ENCODE data around the gene ZNF688.
"Not testable (repeated sequence)": the region's sequence is repeated elsewhere in the genome, so short reads cannot be mapped to it uniquely, and the experiment has no call there.

The ZNF688 gene

DNA sequence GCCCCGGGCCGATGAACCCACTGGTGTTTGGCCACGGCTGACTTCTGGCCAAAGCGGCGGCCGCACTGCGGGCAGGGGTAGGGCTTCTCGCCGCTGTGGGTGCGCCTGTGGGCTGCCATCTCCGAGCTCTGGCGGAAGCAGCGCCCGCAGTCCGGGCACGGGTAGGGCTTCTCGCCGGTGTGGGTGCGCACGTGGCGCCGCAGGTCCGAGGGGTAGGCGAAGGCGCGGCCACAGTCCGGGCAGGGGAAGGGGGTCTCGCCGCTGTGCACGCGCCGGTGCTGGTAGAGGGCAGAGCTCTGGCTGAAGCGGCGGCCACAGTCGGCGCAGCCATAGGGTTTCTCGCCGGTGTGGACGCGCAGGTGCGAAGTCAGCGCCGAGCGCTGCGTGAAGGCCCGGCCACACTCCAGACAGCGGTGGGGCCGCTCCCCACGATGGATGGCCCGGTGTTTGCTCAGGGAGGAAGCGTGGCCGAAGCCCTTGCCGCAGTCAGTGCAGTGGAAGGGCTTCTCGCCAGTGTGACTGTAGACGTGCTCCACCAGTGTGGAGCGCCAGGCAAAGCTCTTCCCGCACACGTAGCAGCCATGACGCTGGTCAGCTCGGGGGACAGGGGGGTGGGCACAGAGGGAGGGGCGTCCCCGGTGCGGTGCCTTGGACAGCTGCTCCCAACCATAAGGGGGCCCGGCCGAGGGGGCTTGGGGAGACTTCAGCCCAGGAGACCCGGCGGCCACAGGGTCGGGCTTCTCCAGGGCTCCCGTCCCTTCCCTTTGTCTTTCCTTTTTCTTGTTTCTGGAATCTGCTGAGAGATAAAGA lies 16.0 kb downstream of the ZNF688 start:
- no peak for DNase-seq

DNA sequence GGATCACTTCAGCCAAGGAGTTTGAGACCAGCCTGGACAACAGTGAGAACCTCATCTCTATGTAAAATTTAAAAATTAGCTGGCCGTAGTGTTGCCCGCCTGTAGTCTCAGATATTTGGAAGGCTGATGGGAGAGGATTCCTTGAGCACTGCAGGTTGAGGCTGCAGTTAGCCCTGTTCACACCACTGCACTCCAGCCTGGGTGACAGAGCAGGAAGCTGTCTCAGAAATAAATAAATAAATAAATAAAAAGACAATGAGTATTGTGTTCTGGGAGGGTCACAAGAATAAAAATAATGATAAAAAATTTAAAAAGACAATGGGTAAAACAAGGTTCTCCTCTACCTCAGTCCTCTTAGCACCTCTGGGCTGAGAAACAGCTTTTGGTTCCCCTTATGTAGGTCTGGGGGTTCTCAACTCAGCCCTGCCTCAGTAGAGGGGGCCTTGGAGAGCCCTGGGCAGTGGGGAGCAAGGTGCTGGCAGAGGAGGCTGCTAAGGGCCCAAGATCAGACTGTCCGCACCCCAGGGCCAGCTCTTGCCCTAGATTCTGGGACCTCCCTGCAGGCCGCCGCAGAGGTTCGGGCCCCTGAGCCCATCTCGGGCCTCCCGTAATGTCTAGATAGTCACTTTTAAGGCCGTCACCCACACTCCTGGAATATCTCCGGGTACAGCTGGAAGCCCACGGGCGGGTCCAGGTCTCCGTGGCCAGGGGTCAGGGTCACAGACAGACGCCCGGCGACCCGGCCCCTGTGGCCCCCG lies 16.8 kb downstream of the ZNF688 start:
- DNase-seq = no peak

DNA sequence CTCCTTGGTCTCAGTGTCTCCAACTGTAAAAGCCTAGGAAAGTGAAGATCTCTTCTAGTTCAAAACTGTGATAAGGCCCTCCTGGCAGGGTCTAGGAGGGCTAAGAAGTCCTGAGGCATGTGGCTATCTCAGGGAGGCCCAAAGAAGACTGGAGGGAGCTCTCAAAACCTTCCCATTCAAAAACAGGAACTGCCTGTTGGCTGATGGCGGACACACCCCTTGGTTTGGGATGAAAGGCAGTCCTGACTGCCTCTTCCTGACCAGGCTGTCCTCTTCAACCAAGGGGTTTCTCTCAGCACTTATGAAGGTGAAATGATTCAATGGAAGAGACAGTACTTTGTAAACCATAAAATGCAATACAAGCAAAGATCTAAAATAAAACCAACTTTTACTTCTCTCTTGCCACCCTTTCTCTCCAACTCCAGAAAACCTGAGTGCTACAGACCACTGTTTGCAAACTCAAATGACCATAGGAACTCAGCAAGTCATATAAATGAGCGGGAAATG lies 18.1 kb downstream of the ZNF688 start:
- no peak for DNase-seq

DNA sequence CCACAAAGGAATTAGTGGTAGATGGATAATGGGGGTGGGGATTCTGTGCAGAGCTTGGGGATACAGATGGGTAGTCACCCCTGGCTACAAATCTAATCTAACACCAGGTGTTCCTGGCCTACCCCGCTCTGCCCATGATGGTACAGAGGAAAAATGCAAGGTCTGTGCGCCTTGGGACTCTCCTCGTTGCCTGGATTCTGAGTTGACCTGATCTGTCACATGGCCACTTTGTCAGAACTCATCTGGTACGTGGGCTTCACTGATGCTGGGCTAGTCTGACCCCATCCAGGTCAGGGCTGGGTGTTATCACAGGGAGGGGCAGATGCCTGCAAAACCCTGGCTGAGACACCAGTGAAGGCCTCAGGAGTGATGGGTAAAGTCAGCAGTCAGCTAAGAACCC lies 18.6 kb downstream of the ZNF688 start:
- no peak for DNase-seq

DNA sequence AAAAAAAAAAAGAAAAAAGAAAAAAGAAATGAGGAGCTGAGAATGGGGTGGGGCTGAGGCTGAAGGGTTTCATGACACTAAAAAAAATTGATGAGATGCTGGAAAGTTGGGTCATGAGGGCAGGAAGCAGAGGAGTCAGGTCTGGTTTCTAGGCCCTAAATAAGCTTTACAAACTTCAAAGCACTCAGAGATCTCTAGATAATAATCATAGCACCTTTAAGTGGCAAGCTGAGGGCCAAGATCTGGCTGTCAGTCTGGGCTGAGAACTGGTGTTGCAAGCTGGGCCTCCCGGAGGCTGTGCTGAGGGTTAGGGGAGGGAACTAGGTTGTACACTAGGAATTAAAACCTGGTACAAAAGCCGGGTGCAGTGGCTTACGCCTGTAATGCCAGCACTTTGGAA lies 19.7 kb downstream of the ZNF688 start:
- no peak for DNase-seq

DNA sequence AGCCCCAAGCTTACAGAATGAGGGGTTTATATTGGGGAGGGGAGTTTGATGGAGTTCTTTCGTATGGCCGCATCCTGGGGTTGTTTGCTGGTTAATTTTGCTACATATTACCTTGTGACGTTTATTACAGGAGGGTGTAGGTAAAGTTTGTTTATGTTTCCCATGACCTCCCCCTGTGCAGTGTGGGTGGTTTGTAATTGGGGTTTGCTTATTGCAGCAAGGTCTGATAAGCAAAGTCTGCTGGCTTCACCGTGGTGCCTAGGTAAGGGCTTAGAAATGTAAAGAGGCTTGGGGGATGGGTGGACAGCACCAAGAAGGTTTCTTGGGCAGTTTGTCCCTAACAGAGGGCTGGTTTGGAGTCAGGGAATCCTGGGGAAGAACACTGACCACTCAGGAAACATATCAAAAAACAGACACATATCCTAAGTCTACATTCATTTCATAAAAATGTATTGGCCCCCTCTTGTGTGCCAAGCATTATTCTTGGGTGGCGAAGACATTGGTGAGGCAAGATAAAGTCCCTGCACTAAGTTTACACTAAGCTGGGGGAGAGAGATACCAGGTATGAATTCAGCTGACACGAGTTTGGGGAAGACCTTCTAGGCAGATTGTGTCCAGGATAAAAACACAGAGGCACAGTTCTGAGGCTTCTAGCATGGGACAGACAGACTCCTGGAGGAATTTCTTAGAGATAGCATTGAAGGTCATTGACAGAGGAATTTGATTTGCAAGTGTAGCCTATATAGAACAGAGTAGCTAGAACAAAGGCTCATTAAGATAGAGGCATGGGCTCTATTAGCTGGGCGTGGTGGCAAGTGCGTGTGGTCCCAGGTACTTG lies 22.9 kb downstream of the ZNF688 start:
- DNase-seq = no peak

DNA sequence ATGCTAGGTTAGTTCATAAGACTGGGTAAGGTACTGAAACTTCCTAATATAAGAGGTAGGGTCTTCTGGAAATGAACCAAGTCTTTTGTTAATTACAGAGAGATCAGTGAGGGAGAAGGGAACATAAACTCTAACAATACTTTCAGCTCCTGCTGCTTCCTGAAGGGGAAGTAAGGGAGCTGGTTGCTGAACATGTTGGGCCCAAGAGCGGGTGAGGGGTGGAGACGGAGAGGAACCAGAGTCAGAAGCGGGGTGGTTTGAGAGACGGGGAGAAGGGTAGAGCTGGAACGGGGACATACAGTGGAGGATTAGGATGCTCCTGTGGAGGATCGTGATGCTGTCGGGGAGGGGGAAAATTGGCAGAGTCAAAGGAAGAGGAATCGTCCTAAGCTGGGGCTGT lies 25.4 kb downstream of the ZNF688 start:
- no peak for DNase-seq

DNA sequence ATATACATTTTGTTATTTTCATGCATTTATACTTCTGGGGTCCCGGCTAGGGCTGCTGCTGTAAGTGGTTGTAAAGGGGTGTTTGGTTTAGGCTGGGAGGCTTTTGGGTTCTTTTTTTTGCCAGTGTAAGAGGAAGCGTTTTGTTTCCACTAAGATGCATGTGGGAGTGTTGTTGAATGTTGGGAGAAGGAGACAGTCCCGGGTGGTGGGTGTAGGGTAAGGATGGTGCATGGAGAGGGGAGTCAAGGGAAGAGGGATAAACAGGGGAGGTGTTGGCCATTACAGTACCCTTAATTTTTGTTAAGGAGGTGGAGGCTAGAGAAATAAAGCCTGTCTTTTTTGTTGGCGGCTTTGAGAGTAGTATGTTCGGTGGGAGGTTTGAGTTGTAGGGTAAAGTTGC lies 28.4 kb downstream of the ZNF688 start:
- DNase-seq = no peak

DNA sequence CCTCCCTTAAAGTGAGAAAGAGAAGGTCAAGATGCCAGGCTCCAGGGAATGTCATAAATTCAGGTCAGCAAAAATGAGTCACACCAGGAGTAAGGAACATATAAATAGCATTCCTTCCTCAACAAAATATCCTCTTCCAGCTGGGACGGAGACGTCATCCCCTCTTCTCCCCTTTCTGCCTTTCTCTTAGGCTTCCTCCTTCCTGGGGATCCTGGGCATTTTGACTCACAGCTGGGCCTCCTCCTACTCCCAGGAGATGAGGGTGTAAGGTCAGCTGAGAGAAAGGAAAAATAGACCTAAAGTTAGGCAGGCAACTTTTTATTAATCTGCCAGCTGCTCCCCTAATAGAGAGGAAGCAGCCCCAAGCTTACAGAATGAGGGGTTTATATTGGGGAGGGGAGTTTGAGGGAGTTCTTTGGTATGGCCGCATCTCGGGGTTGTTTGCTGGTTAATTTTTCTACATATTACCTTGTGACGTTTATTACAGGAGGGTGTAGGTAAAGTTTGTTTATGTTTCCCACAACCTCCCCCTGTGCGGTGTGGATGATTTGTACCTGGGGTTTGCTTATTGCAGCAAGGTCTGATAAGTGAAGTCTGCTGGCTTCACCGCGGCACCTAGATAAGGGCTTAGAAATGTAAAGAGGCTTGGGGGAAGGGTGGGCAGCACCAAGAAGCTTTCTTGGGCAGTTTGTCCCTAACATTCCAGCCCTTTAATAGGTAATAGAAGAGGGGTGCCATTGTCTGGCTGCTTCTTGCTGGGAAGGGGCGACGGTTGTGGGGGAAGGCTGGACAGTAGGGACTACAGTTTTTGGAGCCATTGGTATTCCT lies 29.8 kb downstream of the ZNF688 start:
- no peak for DNase-seq

DNA sequence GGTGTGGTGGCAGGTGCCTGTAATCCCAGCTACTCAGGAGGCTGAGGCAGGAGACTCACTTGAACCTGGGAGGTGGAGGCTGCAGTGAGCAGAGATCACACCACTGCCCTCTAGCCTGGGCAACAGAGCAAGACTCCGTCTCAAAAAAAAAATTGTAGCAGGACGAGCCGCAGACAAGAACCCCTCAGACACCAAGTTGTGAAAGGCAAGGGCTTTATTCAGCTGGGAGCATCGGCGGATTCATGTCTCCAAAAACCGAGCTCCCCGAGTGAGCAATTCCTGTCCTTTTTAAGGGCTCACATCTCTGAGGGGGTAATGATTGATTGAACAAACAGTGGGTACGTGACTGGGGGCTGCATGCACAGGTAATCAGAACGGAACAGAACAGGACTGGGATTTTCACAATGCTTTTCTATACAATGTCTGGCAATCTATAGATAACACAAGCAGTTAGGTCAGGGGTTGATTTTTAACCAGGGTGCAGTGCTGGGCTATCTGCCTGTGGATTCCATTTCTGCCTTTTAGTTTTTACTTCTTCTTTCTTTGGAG lies 30.5 kb downstream of the ZNF688 start:
- DNase-seq = not testable (repeated sequence)

DNA sequence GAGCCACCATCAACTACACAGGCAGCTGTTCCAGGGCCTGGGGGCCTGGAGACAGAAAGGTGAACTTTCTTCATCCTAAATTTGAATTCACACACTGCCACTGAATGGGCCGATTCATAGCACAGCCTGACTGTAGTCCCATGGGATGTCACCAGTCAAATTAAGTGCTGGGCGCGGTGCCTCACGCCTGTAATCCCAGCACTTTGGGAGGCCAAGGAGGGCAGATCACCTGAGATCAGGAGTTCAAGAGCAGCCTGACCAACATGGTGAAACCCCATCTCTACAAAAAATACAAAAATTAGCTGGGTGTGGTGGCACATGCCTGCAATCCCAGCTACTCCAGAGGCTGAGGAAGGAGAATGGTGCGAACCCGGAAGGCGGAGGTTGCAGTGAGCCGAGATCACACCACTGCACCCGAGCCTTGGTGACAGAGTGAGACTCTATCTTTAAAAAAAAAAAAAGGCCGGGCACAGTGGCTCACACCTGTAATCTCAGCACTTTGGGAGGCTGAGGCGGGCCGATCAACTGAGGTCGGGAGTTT lies 31.5 kb downstream of the ZNF688 start:
- not testable (repeated sequence) for DNase-seq

DNA sequence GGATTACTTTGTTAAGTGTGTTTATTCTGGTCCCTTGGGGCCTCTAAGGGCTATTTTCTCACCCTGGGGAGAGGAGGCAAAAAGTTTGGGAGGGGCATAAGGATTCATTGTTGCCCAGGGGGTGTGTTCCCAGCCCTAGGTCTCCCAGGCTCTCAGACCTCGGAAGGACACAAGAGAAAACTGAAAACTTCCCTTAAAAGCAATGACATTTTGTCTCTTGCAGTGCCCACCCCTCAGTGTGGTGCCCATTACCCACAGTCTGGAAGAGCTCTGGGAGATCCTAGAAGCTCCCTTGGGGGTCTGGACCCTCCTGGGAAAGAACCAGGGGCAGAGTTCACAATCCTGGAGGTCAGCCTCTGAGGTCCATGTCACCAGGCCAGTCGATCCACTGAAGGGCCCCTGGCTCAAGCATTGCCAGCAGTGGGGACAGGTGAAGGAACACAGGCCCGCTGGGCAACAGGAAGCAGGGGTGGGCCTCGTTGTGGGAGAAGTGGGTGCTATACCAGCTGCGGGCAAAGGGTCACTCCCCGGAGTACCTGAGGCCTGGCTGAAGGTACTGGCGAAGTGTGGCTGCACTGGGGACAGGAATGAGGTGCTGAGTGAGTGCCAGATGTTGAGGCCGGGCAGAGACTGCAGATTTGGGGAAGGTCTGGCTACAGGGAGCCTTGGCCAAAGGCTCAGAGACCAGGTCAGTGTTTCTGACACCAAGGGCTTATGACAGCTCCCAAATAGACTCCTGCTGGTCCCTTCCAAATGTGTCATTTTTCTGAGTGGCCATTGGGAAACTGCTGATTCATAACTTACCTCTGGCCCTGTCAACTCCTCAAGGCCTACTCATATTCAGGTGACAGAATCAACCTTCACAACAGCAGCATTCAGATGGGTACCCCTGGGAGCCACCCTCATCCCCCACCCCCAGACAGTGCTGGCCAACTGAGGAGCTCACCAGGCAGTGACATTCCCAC lies 32.2 kb downstream of the ZNF688 start:
- no peak for DNase-seq

DNA sequence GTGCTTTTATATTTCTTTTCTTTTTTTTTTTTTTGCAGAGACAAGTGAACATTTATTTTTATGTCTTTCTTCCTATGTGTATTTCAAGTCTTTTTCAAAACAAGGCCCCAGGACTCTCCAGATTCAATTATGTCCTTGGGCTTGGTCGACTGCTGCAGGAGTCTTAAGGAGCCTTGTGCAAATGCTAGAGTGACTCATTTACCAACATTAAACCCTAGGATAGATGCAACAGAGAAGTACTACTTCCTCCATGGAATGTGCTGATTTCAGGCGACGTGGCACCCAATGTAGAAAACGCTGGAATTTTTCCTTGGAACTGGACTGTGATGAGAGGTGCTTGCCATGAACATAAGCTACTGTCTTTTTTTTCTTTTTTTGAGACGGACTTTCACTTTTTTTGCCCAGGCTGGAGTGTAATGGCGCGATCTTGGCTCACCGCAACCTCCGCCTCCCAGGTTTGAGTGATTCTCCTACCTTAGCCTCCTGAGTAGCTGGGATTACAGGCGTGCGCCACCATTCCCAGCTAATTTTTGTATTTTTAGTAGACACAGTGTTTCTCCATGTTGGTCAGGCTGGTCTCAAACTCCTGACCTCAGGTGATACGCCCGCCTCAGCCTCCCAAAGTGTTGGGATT lies 35.0 kb downstream of the ZNF688 start:
- DNase-seq = not testable (repeated sequence)

DNA sequence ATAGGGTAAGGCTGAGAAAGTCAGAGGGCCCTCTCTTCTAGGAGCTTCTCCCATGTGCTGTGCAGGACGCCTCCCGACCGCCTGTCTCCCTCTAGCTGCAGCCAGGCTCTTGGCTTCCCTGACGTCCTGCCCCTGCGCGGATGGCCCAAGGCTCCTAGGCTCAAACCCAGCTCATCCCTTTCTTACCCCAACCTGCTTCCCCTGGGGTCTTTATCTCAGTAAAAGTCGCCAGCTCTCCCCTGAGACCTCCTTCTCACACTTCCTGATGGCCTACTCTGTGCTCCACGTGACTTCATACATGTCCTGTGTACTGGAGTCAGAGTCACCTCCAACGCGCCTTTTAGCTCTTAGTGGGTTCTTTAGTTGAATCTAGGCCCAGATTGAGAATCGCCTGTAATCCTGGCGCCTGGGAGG lies 35.7 kb downstream of the ZNF688 start:
- peak; percentile 82 for DNase-seq

DNA sequence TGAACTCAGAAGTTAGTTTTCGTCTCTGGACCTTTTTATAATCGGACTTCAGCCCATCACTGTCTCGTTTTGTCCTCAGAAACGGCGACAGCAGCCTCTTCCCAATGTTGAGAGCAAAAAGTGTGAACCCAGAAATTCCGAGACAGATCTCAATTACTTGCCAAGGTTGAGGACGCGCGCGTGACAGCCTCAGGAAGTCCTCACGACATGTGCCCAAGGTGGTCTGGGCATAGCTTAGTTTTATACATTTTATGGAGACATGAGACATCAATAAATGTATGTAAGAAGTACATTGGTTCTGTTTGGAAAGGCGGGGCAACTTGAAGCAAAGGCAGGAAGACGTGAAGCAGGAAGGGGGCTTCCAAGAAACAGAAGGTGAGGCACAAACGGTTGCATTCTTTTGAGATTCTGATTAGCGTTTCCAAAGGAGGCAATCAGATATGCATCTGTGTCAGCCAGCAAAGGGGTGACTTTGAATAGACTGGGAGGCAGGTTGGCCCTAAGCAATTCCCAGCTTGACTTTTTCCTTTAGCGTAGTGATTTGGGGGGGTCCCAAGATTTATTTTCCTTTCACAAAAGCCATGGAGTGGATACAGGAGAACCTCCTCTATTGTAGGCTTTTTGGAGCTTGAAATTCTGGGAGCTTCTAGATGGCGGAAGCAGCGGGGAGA lies 36.3 kb downstream of the ZNF688 start:
- DNase-seq = peak; percentile 66

DNA sequence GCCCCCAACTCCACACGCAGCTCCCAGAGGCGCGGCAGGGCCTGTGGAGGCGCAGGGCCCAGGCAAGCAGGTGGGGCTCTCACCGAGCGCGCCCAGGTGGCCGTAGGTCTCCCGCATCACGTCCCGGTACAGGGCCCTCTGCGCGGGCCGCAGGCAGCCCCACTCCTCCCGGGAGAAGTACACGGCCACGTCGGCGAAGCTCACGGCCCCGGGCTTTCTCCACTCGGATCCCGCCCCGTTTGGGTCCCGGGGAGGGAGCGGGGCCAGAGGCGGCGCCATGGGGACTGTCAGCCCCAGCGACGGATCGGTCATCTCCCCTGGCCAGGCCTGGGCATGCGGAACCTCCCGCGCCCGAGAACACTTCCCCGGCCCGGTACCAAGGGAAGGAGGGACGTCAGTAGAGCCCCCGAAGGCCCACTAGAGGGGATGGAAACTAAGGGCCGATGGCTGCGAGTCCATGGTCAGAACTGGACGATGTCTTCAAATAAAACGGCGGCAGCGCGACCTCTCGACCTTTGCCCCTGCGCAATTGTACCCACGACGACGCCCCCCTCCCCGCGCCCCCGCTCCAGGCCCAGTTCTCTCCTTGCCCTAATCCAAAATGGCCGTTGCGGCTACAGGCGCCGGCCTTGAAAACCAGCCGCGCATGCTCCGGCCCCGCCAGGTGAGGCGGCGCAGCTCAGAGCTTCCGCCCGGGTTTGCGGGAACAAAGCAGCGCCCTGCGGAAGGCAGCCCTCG lies 37.0 kb downstream of the ZNF688 start, which contains the start of gene ZNF747:
Gene ZNF747 (minus strand): TSS at position 491 of the 738 bp plus-strand sequence. CDS start 179 bp downstream, at position 312.
- peak; percentile 94 for DNase-seq

DNA sequence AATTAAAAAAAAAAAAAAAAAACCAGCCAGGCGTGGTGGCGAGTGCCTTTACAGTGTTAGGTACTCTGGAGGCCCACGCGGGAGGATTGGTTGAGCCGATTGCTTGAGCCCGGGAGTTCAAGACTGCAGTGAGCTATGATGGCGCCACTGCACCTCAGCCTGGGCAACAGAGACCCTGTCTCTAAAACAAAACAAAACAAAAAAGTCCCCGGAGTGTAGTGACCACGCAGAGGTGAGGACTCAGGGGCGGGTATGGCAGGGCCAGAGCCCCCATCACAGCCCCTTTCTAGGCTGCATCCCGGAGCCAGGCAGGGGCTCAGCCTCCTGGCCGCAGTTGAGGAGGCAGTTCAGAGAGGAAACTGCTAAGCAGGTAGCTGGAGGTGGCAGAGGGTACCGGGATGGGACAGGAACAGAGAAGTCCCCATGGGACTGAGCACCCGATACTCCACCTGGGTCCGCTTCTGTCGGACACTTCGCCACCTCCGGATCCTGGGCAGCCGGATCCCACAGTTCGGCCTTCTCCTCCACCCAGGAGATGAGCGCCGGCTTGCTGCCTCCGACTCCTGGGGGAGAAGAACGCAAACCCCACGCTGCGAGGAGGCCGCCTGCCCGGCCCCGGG lies 37.7 kb downstream of the ZNF688 start:
- DNase-seq = peak; percentile 22

DNA sequence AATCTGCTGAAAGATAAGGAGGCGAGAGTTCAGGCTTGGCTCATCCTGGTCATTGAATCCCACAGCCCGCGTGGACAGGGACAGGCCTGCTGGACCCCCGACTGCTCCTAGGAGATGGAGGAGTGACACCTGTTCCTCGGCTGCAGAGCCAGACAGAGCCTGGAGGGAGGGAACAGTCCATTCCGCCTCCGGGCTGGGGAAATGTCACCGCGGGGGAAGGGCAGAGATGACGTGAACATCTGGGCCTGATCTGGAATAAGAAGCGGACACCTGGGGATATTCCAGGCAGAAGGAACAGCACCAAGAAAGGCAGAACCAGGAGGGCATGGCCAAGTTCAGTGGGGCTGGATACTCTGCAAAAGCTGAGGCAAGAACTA lies 38.4 kb downstream of the ZNF688 start:
- no peak for DNase-seq
